ENCODE results near the gene TSSC4.

The TSSC4 gene

GRCh38 chr11:2425506-2425905 is 25.0 kb downstream of the TSSC4 start:
- no peaks in the 10 kb centered on the region for H3K36me3 ChIP-seq (ENCODE audit: low read depth)
- H3K27ac ChIP-seq (ENCODE audit: poor library complexity, severe bottlenecking) = no peak overlapping the region
- no peaks in the 10 kb centered on the region for H3K27me3 ChIP-seq (ENCODE audit: insufficient read depth, poor library complexity, severe bottlenecking)
- H3K4me3 ChIP-seq (ENCODE audit: severe bottlenecking) = no peak overlapping the region
- H3K9me3 ChIP-seq (ENCODE audit: severe bottlenecking) = no peaks in the 10 kb centered on the region
- DNase-seq (ENCODE audit: low spot score) (no peak), ATAC-seq (ENCODE audit: low read depth) (no peak)
- TF ChIP-seq, protein P1, sequence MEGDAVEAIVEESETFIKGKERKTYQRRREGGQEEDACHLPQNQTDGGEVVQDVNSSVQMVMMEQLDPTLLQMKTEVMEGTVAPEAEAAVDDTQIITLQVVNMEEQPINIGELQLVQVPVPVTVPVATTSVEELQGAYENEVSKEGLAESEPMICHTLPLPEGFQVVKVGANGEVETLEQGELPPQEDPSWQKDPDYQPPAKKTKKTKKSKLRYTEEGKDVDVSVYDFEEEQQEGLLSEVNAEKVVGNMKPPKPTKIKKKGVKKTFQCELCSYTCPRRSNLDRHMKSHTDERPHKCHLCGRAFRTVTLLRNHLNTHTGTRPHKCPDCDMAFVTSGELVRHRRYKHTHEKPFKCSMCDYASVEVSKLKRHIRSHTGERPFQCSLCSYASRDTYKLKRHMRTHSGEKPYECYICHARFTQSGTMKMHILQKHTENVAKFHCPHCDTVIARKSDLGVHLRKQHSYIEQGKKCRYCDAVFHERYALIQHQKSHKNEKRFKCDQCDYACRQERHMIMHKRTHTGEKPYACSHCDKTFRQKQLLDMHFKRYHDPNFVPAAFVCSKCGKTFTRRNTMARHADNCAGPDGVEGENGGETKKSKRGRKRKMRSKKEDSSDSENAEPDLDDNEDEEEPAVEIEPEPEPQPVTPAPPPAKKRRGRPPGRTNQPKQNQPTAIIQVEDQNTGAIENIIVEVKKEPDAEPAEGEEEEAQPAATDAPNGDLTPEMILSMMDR (IDR thresholded peaks at IDR 0.05; ENCODE audit: poor library complexity, severe bottlenecking) = no peak
- no peaks in the 10 kb centered on the region for H3K4me1 ChIP-seq (ENCODE audit: insufficient read depth, poor library complexity, severe bottlenecking)

- Histone ChIP-seq H3K27ac (ENCODE audit: poor library complexity, severe bottlenecking) (no peak overlapping the region), H3K4me1 (ENCODE audit: insufficient read depth, poor library complexity, severe bottlenecking) (no peaks in the 10 kb centered on the region), H3K27me3 (ENCODE audit: insufficient read depth, poor library complexity, severe bottlenecking) (no peaks in the 10 kb centered on the region), H3K9me3 (ENCODE audit: severe bottlenecking) (no peaks in the 10 kb centered on the region), H3K4me3 (ENCODE audit: severe bottlenecking) (no peak overlapping the region), H3K36me3 (ENCODE audit: low read depth) (no peaks in the 10 kb centered on the region)
- ATAC-seq (ENCODE audit: low read depth) (no peak), DNase-seq (ENCODE audit: low spot score) (no peak)
- TF ChIP-seq, protein P1 (IDR thresholded peaks at IDR 0.05; ENCODE audit: poor library complexity, severe bottlenecking) = no peak
Observed at GRCh38 chr11:2426221-2426620, 25.7 kb downstream of the TSSC4 start.

- TF ChIP-seq, protein P1 (IDR thresholded peaks at IDR 0.05; ENCODE audit: poor library complexity, severe bottlenecking) = no peak
- ATAC-seq (ENCODE audit: low read depth) = no peak
- H3K4me1 ChIP-seq (ENCODE audit: insufficient read depth, poor library complexity, severe bottlenecking) = no peaks in the 10 kb centered on the region
- H3K36me3 ChIP-seq (ENCODE audit: low read depth) = no peaks in the 10 kb centered on the region
- no peak overlapping the region for H3K27ac ChIP-seq (ENCODE audit: poor library complexity, severe bottlenecking)
- H3K4me3 ChIP-seq (ENCODE audit: severe bottlenecking) = no peak overlapping the region
- DNase-seq (ENCODE audit: low spot score) = no peak
- H3K9me3 ChIP-seq (ENCODE audit: severe bottlenecking) = no peaks in the 10 kb centered on the region
- no peaks in the 10 kb centered on the region for H3K27me3 ChIP-seq (ENCODE audit: insufficient read depth, poor library complexity, severe bottlenecking)
Observed at GRCh38 chr11:2426826-2427521, 26.4 kb downstream of the TSSC4 start.

DNA sequence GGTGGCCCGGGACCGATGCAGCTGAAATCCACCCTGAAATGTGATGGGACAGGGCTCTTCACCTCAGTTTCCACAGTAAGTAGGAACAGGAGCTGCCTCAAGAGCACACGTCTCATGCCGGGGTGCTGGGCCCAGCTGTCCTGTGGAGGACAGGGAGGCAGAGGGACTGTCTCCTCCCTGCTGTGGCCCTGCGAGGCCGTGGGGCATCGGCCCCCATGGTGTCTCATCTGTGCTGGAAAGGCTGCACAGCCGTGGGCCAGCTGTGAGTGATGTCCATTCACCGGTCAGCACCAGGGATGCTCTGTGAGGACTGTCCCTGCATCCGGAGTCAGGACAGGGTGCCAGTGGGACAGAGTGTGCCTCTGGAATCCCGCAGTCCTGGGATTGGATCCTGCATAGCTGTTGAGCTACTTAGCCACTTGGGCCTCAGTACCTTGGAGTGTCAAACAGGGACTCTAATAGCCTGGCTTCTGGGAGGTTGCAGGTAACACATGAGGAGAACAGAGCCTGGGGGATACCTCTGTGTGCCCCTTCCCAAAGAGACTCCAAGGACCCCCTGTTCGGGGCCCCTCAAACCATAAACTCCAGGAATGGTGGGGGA is 27.3 kb downstream of the TSSC4 start:
- TF ChIP-seq, protein P1 (IDR thresholded peaks at IDR 0.05; ENCODE audit: poor library complexity, severe bottlenecking) = no peak
- no peak for ATAC-seq (ENCODE audit: low read depth)
- Histone ChIP-seq H3K9me3 (ENCODE audit: severe bottlenecking) (no peaks in the 10 kb centered on the region), H3K4me1 (ENCODE audit: insufficient read depth, poor library complexity, severe bottlenecking) (no peaks in the 10 kb centered on the region), H3K4me3 (ENCODE audit: severe bottlenecking) (no peak overlapping the region), H3K27ac (ENCODE audit: poor library complexity, severe bottlenecking) (no peak overlapping the region), H3K36me3 (ENCODE audit: low read depth) (no peaks in the 10 kb centered on the region), H3K27me3 (ENCODE audit: insufficient read depth, poor library complexity, severe bottlenecking) (no peaks in the 10 kb centered on the region)
- DNase-seq (ENCODE audit: low spot score) = no peak

DNA sequence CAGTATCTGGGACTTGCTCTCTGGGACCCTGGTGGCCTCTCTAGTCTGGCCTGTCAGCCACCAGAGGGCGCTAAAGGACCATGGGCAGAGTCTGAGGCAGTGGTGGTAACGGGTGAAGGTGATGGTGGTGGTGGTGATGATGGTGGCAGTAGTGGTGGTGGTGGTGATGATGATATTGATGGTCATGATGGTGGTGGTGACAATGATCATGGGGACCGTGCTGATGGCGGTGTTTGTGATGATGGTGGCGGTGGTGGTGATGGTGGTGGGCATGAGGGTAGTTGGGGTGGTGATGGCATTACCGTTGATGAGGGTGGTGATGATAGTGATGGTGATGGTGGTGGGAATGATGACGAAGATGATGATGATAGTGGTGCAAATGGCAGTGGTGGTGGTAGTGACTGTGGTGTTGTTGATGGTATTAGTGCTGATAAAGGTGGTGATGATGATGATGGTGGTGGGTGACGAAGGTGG is 27.8 kb downstream of the TSSC4 start:
- ATAC-seq (ENCODE audit: low read depth) (peak; percentile 52; the same call in 1 of the 3 replicates), DNase-seq (ENCODE audit: low spot score) (no peak)
- no peaks in the 10 kb centered on the region for H3K4me1 ChIP-seq (ENCODE audit: insufficient read depth, poor library complexity, severe bottlenecking)
- H3K27ac ChIP-seq (ENCODE audit: poor library complexity, severe bottlenecking) = no peak overlapping the region
- H3K27me3 ChIP-seq (ENCODE audit: insufficient read depth, poor library complexity, severe bottlenecking) = no peaks in the 10 kb centered on the region
- TF ChIP-seq, protein P1 (IDR thresholded peaks at IDR 0.05; ENCODE audit: poor library complexity, severe bottlenecking) = peak; percentile 56
- H3K36me3 ChIP-seq (ENCODE audit: low read depth) = no peaks in the 10 kb centered on the region
- no peaks in the 10 kb centered on the region for H3K9me3 ChIP-seq (ENCODE audit: severe bottlenecking)
- no peak overlapping the region for H3K4me3 ChIP-seq (ENCODE audit: severe bottlenecking)

All from RWPE2 (cell line).